Hepatocyte (in vitro differentiated cells): Measurements from ENCODE around the gene SLX9.

Experiments used
- EZH2phosphoT487 ChIP-seq: fragments of 200-600 bp; sonication (generic); IDR thresholded peaks from one replicate; pipeline ENCODE4 v1.6.1; 2018; ENCODE audit warnings: antibody characterized with exemption, mild to moderate bottlenecking, low read depth, moderate library complexity; ENCODE audit not compliant: unreplicated experiment, severe bottlenecking
- TF ChIP-seq, protein P1 (sequence below): fragments of 200-600 bp; sonication (generic); IDR thresholded peaks from 2 replicates; pipeline ENCODE4 v1.5.1; 2016; ENCODE audit warnings: antibody characterized with exemption, mild to moderate bottlenecking; ENCODE audit not compliant: poor library complexity

DNA sequence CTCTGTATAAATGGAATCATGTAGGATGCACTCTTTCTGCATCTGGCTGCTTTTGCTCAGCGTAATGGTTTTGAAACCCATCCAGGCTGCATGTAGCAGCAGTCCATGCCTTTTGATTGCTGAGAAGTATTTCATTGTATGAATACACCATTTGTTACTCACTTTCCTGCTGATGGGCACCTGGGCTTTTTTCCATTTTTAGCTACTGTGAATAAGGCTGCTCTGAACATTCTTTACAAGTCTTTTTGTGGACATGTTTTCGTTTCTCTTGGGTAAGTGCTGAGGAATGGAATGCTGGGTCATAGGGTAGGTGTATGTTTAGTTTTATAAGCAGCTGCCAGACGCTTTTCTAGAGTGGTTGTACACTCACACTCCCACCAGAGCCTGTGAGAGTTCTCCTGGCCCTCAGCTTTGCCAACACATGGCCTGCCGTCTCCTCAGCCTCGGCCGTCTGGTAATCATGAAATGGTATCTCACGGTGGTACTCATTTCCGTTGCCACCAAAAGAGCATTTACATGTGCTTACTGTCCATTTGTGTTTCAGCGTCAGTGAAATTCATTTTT, 22.7 kb downstream of the SLX9 start:
- TF ChIP-seq, protein P1, sequence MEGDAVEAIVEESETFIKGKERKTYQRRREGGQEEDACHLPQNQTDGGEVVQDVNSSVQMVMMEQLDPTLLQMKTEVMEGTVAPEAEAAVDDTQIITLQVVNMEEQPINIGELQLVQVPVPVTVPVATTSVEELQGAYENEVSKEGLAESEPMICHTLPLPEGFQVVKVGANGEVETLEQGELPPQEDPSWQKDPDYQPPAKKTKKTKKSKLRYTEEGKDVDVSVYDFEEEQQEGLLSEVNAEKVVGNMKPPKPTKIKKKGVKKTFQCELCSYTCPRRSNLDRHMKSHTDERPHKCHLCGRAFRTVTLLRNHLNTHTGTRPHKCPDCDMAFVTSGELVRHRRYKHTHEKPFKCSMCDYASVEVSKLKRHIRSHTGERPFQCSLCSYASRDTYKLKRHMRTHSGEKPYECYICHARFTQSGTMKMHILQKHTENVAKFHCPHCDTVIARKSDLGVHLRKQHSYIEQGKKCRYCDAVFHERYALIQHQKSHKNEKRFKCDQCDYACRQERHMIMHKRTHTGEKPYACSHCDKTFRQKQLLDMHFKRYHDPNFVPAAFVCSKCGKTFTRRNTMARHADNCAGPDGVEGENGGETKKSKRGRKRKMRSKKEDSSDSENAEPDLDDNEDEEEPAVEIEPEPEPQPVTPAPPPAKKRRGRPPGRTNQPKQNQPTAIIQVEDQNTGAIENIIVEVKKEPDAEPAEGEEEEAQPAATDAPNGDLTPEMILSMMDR: no peak
- no peak for TF ChIP-seq EZH2phosphoT487
